ENCODE measurements around the gene DLG5. TPM values are rescaled to one million over a fixed set of nuclear protein-coding genes. Genes with fewer than 3 reads are reported as not detected.

DLG5 gene
- total RNA-seq, 4 donors from 2014 or later: 45.4 to 92.4 (median 61.2) TPM

DNA sequence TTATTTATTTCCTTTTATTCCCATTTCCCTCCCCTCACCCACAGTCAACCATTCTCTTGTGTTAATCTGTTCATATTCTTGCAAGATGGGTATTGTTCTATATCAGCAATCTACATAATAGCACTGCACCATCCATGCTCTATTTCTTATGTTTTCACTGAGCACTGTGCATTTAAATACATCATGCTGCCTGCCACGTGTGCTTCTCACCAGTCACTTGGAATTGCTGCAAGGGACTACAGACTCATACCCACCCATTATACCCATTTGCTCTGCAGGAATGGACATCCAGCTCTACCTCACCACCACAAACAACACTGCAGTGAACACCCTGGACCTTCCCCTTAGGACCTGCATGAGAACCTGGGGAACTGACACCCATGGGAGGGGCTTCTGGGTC lies 20.8 kb downstream of the DLG5 start:
- H3K27me3 ChIP-seq: no peaks in the 10 kb centered on the region
- no peak overlapping the region for H3K4me3 ChIP-seq (replicated peaks in 1 of 3)
- peaks cover 14 to 54% of the 10 kb centered on the region in 2 donors for H3K4me1 ChIP-seq
- no peak for DNase-seq
- WGBS, 2 donors: 41 to 46% methylated on average over 1 of the region's 1 CpG
- no peak for TF ChIP-seq CTCF (IDR thresholded peaks at IDR 0.05)
- TF ChIP-seq POLR2A (IDR thresholded peaks at IDR 0.05): no peak
- no peaks in the 10 kb centered on the region for H3K9me3 ChIP-seq
- no peak overlapping the region for H3K27ac ChIP-seq
- no peaks in the 10 kb centered on the region for H3K36me3 ChIP-seq
- intact Hi-C loops (cut with DNase I): no loop called here

GRCh38 chr10:77905086-77905748 lies 21.3 kb downstream of the DLG5 start:
- Histone ChIP-seq H3K4me1 (peaks cover 14 to 54% of the 10 kb centered on the region in 2 donors), H3K9me3 (no peaks in the 10 kb centered on the region), H3K27ac (no peak overlapping the region), H3K36me3 (no peaks in the 10 kb centered on the region), H3K4me3 (replicated peaks in 1 of 3) (no peak overlapping the region), H3K27me3 (no peaks in the 10 kb centered on the region)
- no peak for DNase-seq
- WGBS, 2 donors: 82 to 84% methylated on average over 9 of the region's 9 CpGs
- TF ChIP-seq CTCF (IDR thresholded peaks at IDR 0.05) (no peak), POLR2A (IDR thresholded peaks at IDR 0.05) (no peak)
- intact Hi-C loops (cut with DNase I): no loop called here

DNA sequence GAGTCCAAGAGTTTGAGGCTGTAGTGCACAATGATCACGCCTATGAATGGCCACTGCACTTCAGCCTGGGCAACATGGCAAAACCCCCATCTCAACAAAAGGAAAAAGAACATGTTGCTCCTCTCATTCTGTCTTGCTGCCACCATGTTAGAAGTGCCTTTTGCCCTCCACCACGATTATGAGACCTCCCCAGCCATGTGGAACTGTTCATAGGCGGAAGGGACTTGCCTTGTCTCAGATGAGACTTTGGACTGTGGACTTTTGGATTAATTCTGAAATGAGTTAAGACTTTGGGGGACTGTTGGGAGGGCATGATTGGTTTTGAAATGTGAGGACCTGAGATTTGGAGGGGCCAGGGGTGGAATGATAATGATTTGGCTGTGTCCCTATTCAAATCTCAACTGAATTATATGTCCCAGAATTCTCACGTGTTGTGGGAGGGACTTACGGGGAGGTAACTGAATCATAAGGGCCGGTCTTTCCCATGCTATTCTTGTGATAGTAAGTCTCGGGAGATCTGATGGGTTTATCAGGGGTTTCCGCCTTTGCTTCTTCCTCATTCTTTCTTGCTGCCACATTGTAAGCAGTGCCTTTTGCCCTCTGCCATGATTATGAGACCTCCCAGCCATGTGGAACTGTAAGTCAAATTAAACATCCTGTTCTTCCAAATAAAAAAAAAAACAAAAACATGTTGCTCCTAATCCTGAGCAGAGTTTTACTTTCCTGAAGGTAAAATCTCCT lies 22.3 kb downstream of the DLG5 start:
- no peaks in the 10 kb centered on the region for H3K27me3 ChIP-seq
- H3K27ac ChIP-seq: no peak overlapping the region
- TF ChIP-seq POLR2A (IDR thresholded peaks at IDR 0.05): no peak
- TF ChIP-seq CTCF (IDR thresholded peaks at IDR 0.05): no peak
- H3K4me3 ChIP-seq (replicated peaks in 1 of 3): no peak overlapping the region
- intact Hi-C loops (cut with DNase I): no loop called here
- no peaks in the 10 kb centered on the region for H3K9me3 ChIP-seq
- DNase-seq: no peak
- WGBS, 2 donors: 86 to 92% methylated on average over 8 of the region's 8 CpGs
- no peaks in the 10 kb centered on the region for H3K36me3 ChIP-seq
- H3K4me1 ChIP-seq: peaks cover 16 to 55% of the 10 kb centered on the region in 2 donors

DNA sequence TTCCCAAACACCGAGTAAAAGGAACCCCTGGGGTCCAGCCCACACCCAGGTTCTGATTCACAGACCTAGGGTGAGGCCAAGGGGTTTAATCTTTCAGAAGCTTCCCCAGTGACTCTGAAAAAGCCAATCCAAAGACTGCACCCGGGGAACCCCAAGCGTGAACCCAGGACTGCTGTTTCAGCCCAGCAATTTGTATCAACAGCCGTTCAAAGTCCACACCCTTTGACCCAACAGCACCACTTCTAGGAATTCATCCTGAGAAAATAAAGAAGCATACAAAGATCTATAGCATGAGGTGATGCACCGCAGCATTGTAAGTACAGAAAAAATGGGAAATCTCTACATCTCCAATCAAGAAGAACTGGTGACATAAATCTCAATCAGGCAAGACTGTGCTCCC lies 24.4 kb downstream of the DLG5 start:
- Histone ChIP-seq H3K27ac (no peak overlapping the region), H3K4me3 (replicated peaks in 1 of 3) (no peak overlapping the region), H3K36me3 (no peaks in the 10 kb centered on the region), H3K9me3 (no peaks in the 10 kb centered on the region), H3K4me1 (peaks cover 25 to 51% of the 10 kb centered on the region in 2 donors), H3K27me3 (no peaks in the 10 kb centered on the region)
- intact Hi-C loops (cut with DNase I): no loop called here
- no peak for DNase-seq
- 84 to 89% methylated on average over 5 of the region's 5 CpGs for WGBS, 2 donors
- no peak for TF ChIP-seq POLR2A (IDR thresholded peaks at IDR 0.05)
- TF ChIP-seq CTCF (IDR thresholded peaks at IDR 0.05): no peak

DNA sequence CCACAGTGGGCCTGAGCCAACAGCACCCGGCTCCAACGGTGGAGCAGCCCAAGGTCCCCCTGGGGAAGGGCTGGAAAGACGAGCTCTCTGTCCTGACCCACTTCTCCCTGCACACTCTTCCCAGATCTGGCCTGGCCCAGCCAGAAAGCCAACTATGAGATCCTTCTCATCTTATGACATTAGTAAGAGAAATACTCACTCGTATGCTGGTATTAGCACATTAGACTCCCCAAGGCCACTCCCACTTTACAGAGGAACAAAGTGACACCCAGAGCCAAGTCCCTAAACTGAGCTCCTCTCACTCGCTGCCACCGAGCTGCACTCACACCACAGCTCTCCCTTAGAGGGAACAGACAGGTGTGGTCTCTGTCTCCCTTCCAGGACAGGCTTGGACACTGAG lies 24.8 kb downstream of the DLG5 start:
- Histone ChIP-seq H3K27me3 (no peaks in the 10 kb centered on the region), H3K4me1 (peaks cover 21 to 47% of the 10 kb centered on the region in 2 donors), H3K36me3 (no peaks in the 10 kb centered on the region), H3K27ac (no peak overlapping the region), H3K9me3 (no peaks in the 10 kb centered on the region), H3K4me3 (replicated peaks in 1 of 3) (no peak overlapping the region)
- intact Hi-C loops (cut with DNase I): no loop called here
- no peak for TF ChIP-seq CTCF (IDR thresholded peaks at IDR 0.05)
- TF ChIP-seq POLR2A (IDR thresholded peaks at IDR 0.05): no peak
- DNase-seq: no peak
- WGBS, 2 donors: 66 to 71% methylated on average over 5 to 6 of the region's 6 CpGs

All from thyroid gland (tissue), 4 donors.